GM21515 (cell line): ENCODE results near the gene PLXNA1.

ENCODE experiments used
- ATAC-seq: cut with Tn5 transposase; IDR thresholded peaks from one replicate; pipeline ENCODE4 v1.9.1; 2021; ENCODE audit not compliant: unreplicated experiment

PLXNA1 gene

DNA sequence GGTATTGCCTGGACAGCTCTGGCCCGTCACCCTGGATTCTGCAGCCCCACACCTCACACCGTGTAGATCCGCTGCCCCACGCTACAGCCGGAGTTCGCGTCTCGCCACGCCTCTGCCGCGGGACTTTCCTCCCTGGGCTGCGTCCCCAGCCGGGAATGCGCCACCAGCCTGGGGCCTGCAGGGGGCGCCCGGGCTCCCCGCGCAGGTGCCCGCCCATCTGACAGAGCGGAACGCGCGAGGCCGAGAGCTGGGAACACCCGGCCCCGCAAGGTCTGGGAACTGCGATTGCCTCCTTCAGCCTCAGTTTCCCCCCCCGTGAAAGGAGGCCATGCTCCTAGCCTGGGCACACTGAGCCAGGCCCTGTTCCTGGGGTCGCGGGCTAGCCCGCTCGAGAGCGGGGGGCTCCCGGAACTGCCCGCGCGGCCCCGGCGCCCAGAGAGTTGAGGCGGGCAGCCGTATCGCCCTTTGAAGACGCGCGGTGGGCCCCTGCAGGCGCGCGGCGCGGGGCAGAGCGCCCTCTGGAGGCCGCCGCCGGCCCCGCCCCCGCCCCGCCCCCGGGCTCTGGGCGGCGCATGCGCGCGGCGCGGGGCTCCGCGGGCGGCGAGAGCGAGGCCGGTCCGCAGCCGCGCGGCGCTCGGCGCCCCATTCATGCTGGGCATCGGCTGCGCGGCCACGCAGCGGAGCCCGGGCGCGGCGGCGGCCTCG, at the start of gene PLXNA1:
TSS of gene PLXNA1 (plus strand) at position 645 of the 705 bp plus-strand sequence. CDS start 5,479 bp downstream, outside the sequence.
- ATAC-seq = peak; percentile 67

DNA sequence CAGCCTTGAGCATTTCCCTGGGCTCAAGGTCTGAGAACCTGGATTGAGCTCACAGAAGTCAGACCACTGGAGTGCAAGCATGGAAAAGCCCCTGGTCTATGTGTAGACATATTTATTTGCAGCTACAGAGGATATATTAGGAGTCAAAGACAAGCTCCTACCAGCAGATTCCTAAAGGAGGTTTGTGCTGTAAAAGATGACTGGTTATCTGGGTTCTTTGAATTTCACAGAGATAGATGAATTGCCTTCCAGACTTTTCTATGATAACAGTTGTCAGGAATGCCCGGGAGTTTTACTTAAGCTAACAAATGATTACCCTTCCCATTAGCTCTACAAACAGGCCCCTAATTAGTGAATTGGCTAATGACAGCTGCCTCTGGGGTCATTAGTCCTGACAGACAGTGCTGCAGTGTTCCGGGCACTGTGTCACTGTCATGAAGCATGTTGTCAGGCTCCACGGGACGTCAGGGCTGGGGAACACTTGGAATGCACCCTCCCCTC, 48.8 kb upstream of the PLXNA1 start:
- no peak for ATAC-seq

DNA sequence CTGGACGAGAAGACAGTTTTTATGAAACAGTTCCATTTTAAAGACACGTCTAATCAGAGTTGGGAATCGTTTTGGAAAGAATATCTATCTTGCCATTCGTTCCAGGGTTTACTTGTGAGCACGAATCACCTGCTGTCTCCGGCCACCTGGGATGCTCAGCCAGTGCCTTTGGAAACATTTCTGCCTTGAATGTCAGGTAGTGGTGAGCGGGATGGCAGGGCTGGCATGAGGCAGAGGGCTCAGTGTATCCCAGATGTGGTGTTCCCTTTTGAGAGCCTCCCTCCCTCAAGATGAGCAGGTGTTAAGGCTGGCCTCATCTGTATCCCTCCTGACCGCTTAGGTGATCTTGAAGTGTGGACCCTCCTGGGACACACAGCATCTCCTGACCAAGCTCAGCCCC, 47.9 kb upstream of the PLXNA1 start:
- ATAC-seq = no peak

DNA sequence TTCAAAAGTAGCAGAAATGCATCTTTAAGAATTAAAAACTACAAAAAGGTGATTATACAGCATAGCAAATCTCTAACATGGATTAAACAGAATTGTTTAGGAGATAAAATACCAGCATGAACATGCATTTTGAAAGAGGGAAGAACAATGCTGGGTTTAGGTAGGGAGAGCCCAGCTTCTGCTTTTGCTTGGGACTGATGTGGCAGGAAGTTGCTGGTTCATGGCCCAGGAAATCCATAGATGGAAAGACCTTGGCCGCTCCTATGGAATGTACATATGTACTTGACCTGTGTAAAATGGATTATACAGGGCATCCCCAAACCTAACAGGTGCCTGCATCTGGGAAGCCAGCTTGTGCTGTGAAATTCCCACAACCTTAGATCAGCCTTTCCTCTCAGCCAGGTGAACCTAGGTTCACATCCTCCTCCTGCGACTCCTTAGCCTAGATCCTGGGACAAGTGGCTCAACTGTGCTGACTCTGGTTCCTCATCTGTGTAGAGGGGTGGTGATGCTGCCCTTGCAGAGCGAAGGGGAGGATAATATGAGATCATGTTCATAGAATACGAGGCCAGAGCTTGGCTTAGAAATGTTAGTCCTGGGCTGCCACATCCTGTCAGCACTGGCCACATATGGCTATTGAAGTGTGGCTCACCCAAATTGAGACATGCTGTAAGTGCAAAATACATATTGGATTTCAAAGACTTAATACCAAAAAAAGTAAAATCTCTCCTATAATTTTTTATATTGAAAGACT, 47.0 kb upstream of the PLXNA1 start:
- no peak for ATAC-seq

DNA sequence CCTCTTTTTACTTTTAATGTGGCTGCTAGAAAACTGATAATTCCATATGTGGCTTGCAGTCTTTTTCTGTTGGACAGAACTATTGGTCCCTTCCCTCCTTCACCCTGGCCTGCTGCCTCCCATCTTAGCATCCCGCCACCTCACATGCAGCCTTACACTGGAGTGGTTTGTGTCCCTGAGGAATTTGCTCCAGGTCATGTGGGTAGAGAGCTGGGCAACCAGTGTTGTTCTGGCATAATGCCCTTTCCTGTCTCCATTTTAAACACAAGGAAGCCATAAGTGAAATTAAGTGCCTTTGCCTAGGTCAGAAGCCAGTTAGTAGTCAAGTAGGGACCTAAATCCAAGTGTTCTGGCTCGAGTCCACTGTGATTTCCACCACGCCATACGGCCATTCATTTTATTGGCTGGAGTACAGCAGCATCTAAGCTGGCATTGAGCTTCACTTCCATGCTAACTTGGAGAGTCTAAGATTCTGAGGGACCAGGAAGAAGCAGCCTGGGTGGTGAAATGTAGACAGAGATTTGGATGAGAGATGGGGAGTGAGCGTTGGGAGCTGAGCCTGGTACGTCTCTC, 46.0 kb upstream of the PLXNA1 start:
- ATAC-seq = no peak

DNA sequence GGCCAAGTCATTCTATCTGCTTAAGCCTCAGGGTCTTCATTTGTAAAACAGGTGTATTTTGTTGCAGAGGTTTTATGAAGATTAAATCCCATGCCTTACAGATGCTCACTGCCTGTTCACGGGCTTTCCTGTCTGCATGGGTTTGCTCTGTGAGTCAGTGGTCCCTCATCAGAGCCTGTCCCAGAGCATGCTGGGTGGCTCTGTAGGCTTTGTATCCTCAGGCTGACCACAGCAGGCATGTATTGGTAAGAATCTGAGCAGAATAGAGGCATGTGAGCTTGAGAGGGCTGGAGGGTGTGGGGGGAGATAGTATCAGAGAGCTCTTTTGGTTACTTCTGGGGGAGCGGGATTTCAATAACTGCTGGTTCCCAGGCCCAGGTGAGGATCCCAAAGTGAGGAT, 45.4 kb upstream of the PLXNA1 start:
- no peak for ATAC-seq

DNA sequence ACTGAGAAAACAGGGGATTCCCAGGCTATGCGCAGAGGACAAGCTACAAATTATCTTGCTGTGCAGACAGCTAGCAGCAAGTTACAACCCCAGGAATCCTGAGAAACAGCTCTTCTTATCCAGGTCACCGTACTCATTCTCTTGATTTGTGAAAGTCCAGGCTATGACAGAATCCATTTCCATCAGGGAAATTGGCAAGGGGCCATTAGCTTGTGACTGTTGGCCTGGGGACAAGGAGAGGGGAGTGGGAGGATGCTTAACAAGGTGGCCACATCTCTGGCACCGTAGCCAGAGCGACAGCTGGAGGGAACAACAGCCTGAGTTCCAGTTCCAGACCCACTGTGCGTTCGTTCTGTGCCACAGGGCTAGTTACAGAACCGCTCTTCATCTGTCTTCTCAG, 44.9 kb upstream of the PLXNA1 start:
- ATAC-seq = no peak

DNA sequence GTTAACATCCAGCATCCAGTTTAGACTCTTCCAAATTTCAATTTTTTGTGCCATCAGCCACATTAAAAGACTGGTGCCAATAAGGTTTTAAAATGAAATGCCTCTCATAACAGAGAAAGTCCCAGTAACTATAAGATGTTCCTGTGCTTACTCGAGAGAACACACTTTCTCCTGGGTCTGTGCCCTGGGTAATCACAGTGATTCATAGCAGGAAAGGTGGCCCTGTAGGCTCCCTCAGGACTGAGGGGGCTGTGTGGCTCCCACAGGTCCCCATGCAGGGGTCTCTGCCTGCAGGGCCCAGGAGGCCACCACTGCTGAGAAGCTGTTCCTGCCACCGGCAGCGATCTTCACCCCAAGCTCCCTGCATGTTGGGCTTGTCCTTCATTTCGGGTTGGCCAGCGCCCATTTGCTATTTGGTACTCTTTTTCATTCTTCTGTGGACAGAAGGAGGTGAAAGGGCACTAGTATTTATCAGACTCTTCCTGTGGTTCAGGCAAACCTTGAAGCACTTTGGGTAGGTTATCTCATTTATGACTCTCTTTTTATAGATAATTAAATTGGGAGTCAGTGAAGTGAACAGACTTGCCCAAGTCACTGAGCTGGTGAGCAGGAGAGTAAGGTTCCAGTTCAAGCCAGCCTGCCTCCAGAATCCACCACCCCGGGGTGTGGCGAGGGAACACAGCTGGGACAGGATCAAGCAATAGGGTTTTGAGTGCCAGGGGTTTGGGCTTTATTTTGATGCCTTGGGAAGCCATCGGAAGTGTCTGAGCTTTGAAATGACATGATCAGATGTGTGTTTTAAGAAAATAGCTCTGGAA, 44.2 kb upstream of the PLXNA1 start:
- no peak for ATAC-seq

DNA sequence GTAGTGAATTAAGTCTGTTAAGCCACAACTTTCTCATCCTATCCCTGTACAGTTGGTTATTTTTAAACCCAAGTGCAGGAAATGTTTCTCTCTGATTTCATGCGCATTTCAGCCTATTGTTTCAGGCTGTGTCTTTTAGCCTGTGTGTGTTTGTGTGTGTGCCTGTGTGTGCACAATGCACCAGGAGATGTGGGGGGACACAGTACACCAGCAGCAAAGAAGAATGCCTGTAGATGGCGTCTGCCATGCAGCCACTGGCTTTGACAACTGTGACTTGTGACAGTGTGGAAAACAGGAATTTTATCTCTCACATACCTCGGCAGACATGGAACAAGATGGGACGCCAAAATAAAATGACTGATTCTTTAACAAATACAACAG, 43.6 kb upstream of the PLXNA1 start:
- no peak for ATAC-seq

DNA sequence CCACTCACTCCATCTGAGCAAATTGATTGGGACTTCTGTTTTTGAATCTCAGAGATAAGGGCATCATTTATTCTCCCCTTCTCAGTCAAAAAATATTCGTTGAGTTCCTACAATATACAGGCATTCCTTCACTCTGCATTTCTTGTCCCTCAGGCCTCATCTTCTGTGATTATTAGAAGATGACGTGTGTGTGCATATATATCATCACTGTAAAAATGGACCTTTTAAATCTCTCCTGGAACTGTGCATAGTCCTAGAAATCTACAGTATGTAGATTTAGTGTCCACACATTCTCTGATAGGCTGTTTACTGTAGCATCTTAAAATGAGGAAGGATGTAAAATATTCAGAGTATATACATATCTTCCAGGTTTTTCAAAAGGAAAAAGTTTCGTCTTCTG, 43.2 kb upstream of the PLXNA1 start:
- ATAC-seq = no peak

DNA sequence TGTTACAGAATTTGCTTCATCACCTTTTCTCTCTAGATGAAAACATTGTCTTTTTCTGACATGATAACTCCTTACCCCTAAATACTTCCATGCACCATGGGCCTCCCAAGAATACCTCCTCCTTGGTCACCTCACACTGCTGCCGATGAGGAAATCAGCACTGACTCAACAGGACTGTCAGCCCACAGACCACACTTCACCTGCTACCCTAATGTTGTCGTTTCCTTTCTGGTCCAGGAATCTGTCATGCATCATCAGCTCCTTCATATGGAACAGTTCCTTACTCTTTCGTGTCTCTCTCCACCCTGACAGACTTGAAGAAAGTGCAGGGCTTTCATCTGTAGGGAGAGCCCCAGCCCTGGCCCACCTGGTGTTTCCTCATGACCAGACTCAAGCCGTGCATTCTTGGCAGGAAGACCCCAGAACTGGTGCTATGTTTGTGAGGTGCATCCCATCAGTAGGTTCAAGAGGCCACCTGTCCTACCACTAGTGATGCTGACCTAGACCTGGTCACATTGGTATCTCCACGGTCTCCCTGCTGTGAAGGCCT, 41.1 kb upstream of the PLXNA1 start:
- no peak for ATAC-seq

DNA sequence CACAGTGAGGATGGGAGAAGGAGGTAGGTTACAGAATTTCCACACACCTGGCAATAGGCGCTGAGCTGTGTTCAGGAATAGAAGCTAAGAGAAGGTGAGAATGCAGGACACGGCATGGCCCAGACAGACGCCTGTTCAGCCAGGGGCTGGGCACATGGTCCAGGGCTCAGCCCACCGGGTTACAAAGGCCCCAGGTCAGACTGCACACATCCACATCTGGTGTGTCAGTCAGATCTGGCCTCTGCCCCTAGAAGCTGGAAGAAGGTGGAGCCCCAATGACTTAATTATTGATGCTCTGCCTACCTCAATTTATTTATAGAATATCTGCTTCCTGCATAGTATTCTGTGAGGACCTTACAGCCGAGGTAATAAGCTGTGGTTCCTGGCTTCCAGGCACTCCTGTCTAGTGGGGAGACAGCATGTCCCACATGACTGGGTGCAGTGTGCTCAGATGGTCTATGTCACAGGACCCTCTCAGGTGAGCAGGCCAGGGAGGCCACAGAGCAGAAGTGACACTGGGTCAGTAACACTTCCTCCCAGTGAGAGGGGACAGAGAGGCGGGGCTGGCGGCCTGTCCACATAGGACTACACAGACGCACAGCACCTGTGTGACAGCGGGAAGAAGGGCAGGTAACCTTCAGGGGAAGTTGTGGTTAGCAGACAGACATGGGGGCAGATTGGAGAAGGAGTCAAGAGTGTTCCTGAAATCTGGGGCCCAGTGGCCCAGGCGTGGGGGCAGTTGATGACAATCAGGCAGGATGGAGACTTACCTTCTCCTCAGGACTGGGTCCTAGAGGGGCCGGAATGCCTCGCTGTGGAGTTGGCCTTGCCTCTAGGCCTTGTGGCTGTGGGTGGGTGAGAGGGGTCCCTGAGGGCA, 38.6 kb upstream of the PLXNA1 start:
- no peak for ATAC-seq

DNA sequence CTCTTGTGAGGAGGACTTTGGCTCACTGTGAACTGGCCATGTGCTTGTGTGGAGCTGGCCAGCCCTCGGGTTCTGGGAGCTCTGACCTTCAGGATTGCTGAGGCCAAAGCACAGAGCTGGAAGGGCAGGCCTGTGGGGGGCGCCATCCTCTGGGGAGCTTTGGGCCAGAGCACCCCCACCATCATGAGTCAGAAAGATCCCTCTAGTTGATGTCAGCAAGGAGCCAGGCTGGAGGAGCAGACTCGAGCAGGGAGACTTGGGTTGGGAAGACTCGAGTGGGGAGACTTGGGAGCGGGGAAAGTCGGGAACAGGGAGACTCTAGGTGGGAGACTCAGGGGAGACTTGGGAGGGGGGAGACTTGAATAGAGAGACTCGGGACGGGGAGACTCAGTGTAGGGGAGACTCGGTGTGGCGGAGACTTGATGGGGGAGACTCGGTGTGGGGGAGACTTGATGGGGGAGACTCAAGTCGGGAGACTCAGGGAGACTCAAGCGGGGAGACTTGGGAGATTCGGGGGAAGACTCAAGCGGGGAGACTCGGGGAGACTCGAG, 37.7 kb upstream of the PLXNA1 start:
- ATAC-seq = no peak

DNA sequence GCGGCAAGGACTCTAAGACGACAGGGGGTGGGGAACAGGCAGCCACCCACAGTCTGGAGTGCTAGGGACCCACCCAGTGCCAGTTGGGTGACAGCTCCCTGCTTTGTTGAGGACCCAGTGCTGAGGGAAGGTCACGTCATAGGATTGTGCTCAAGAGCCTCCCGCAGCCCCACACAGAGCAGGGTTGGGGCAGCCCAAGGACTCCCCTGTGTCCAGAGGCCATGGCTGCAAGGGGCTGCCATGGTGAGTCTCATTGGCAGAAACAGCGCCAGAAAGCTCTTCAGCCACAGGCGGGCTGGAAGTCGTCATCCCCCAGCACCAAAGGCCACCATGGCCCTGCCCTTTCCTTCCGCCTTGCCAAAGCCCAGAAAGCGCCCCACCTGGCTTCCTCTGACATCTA, 37.0 kb upstream of the PLXNA1 start:
- ATAC-seq = no peak

DNA sequence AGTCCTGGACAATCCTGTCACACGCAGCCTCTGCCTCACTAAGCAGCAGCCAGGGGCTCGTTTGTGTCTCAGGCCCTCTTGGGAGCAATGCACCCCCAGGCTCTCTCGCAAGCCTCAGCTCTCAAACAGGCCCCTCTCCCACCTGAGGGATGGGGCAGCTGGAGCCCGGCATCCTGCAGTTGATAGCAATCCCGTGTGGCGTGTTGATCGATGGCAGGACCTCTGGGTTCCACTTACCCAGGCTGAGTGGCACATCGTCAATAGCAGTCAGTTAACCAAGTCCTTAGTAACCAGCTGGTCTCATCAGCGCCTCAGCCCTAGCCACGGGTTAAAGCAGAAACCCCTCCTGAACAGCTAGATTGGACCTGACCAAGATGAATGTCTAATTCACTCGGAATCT, 36.5 kb upstream of the PLXNA1 start:
- ATAC-seq = no peak

DNA sequence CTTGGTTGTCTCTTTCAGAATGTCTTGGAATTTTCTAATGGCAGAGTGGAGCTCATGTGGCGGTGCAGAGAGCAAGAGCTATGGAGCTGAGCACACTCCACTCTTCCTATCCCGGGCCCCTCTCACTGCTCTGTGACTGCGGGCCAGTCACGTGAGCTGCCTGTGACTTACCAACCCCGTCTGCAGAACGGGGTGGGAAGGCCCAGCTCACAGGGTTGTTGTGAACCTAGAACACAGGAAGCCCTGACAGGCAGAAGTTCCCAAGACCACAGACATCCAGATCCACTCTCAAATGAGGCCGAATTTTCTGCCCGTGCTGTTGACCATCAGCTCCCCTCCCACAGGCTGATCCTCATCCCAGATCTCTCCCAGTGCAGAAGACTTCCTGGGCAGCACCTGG, 35.5 kb upstream of the PLXNA1 start:
- ATAC-seq = no peak

DNA sequence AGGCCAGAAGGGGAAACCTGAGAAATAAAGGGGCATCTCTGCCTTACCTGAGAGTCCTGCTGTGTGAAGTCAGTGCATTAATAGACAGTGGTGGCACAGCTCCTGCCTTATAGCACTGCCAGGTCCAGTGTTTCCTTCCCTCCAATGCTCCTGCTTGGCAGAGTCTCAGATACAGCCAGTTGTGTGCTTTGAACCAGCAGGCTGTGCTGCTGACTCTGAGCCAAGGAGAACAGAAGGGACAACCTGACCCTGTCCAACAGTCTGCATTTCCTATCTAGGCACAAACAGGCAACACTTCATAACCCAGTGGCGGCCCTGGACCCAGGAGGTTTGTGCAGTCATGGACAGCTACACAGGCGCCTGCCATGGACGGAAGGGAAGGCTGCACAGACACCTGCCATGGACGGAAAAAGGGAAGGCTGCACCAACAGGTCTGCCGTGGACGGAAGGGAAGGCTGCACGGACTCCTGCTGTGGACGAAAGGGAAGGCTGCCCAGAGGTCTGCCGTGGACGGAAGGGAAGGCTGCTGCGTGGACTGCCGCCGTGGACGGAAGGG, 33.9 kb upstream of the PLXNA1 start:
- ATAC-seq = no peak

DNA sequence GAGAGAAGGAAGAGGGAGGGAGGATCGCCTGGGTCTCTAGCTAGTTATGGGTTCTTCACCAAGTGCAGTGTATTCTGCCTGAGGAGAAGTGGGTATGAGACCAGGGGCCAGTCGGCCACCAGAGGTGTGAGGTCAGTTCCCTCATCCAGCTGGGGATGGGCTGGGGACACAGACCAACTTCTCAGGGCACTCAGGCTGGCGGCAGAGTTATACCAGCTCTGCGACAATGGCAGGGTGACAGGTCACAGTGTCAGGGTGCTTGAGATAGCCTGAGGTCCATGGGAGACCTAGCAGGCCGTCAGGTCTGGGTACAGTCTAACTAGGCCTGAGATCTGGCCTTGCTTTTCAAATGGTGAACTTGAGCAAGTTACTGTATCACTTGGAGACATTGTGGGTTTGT, 31.4 kb upstream of the PLXNA1 start:
- ATAC-seq = no peak

DNA sequence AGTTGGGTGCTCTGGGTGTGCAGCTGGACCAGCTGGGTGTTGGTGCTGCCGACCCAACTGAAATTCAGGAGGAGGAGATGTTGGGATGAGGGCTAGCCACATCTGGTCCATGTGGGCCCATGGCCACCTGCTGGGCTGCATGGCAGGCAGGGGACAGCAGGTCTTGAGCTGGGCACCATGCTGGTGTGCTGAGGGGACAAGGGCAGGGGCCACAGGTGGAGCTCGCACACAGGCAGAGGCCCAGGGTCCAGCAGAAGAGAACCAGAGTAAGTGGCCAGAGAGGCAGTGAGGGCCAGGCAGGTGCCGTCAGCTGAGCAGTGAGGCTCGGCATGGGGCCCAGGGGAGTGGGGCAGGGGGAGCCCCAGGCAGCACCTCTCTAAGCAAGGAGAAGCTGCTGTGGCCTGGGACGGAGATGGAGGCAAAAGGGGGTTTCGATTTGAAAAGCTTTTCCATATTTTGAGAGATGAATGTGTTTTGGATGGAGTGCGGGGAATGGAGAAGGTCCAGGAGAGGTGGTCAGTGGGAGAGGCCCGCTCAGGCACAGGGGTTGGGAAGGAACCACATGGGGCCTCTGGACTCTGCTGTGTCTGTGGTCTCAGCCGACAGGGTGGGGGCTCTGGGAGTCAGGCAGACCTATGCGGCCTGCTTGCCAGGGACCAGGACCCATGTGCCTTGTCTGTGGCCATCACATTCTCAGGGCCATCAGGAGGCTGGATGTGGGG, 30.5 kb upstream of the PLXNA1 start:
- ATAC-seq = no peak
